ENCODE data around the gene SNX27. TPM values are rescaled to one million over a fixed set of nuclear protein-coding genes. Genes with fewer than 3 reads are reported as not detected.

SNX27 gene
- total RNA-seq, 6 donors from 2014 or later, result 35.0 to 62.9 (median 51.9) TPM

GRCh38 chr1:151689494-151689893, 77.6 kb downstream of the SNX27 start:
- no peaks in the 10 kb centered on the region for H3K9me3 ChIP-seq
- ATAC-seq (ENCODE audit: low FRiP score in 2 of 2), result no peak
- H3K36me3 ChIP-seq, result peaks cover 8 to 37% (median 28%) of the 10 kb centered on the region in 4 donors
- no peak for TF ChIP-seq POLR2A (IDR thresholded peaks at IDR 0.05)
- TF ChIP-seq CTCF (IDR thresholded peaks at IDR 0.05), result no peak
- TF ChIP-seq POLR2AphosphoS5 (IDR thresholded peaks at IDR 0.05), result no peak
- TF ChIP-seq EP300 (IDR thresholded peaks at IDR 0.05), result no peak
- H3K27ac ChIP-seq, result no peak overlapping the region
- no peak for DNase-seq
- 76 to 81% methylated on average over 4 of the region's 4 CpGs for WGBS, 2 donors
- H3K27me3 ChIP-seq, result no peaks in the 10 kb centered on the region
- no peak overlapping the region for H3K4me3 ChIP-seq
- no peaks in the 10 kb centered on the region for H3K4me1 ChIP-seq

- no peaks in the 10 kb centered on the region for H3K4me1 ChIP-seq
- WGBS, 2 donors, result 81 to 89% methylated on average over 3 of the region's 3 CpGs
- no peak for DNase-seq
- H3K4me3 ChIP-seq, result no peak overlapping the region
- H3K27ac ChIP-seq, result no peak overlapping the region
- H3K27me3 ChIP-seq, result no peaks in the 10 kb centered on the region
- H3K36me3 ChIP-seq, result peaks cover 5 to 45% (median 32%) of the 10 kb centered on the region in 4 donors
- TF ChIP-seq POLR2AphosphoS5 (IDR thresholded peaks at IDR 0.05) (no peak), CTCF (IDR thresholded peaks at IDR 0.05) (no peak), POLR2A (IDR thresholded peaks at IDR 0.05) (no peak), EP300 (IDR thresholded peaks at IDR 0.05) (no peak)
- no peaks in the 10 kb centered on the region for H3K9me3 ChIP-seq
- ATAC-seq (ENCODE audit: low FRiP score in 2 of 2), result peak in 1 of 2 donors; percentile 36
Observed at GRCh38 chr1:151692226-151692625, 80.4 kb downstream of the SNX27 start.

GRCh38 chr1:151693057-151693651, 81.3 kb downstream of the SNX27 start:
- peaks cover 5 to 55% (median 41%) of the 10 kb centered on the region in 4 donors for H3K36me3 ChIP-seq
- 71 to 75% methylated on average over 4 of the region's 4 CpGs for WGBS, 2 donors

GRCh38 chr1:151701515-151701914, 89.7 kb downstream of the SNX27 start:
- no peak for DNase-seq
- H3K4me3 ChIP-seq, result no peak overlapping the region
- no peaks in the 10 kb centered on the region for H3K27me3 ChIP-seq
- peaks cover 0 to 5% (median 0%) of the 10 kb centered on the region in 4 donors for H3K4me1 ChIP-seq
- TF ChIP-seq CTCF (IDR thresholded peaks at IDR 0.05) (no peak), EP300 (IDR thresholded peaks at IDR 0.05) (no peak), POLR2A (IDR thresholded peaks at IDR 0.05) (no peak), POLR2AphosphoS5 (IDR thresholded peaks at IDR 0.05) (no peak)
- peaks cover 6 to 51% (median 37%) of the 10 kb centered on the region in 4 donors for H3K36me3 ChIP-seq
- WGBS, 2 donors, result 90 to 100% methylated on average over 5 of the region's 5 CpGs
- no peaks in the 10 kb centered on the region for H3K9me3 ChIP-seq
- H3K27ac ChIP-seq, result no peak overlapping the region
- no peak for ATAC-seq (ENCODE audit: low FRiP score in 2 of 2)

More at GRCh38 chr1:151693057-151693651, 81.3 kb downstream of the SNX27 start:
- H3K27me3 ChIP-seq, result no peaks in the 10 kb centered on the region
- H3K9me3 ChIP-seq, result no peaks in the 10 kb centered on the region
- DNase-seq (no peak), ATAC-seq (ENCODE audit: low FRiP score in 2 of 2) (no peak)
- TF ChIP-seq POLR2AphosphoS5 (IDR thresholded peaks at IDR 0.05) (no peak), EP300 (IDR thresholded peaks at IDR 0.05) (no peak), CTCF (IDR thresholded peaks at IDR 0.05) (peak in 2 of 6 experiments; percentile 6 to 9), POLR2A (IDR thresholded peaks at IDR 0.05) (no peak)
- no peak overlapping the region for H3K4me3 ChIP-seq
- H3K4me1 ChIP-seq, result no peaks in the 10 kb centered on the region
- no peak overlapping the region for H3K27ac ChIP-seq

- Histone ChIP-seq H3K4me3 (no peak overlapping the region), H3K27ac (no peak overlapping the region), H3K27me3 (no peaks in the 10 kb centered on the region), H3K9me3 (no peaks in the 10 kb centered on the region), H3K36me3 (peaks cover 6 to 38% (median 26%) of the 10 kb centered on the region in 4 donors), H3K4me1 (peaks cover 0 to 5% (median 0%) of the 10 kb centered on the region in 4 donors)
- WGBS, 2 donors, result 41 to 48% methylated on average over 7 to 8 of the region's 8 CpGs
- DNase-seq (no peak), ATAC-seq (ENCODE audit: low FRiP score in 2 of 2) (no peak)
- TF ChIP-seq POLR2AphosphoS5 (IDR thresholded peaks at IDR 0.05) (no peak), CTCF (IDR thresholded peaks at IDR 0.05) (no peak), POLR2A (IDR thresholded peaks at IDR 0.05) (no peak), EP300 (IDR thresholded peaks at IDR 0.05) (no peak)
Observed at GRCh38 chr1:151702936-151703335, 91.1 kb downstream of the SNX27 start.
